Endothelial cell of umbilical vein (primary cell): ENCODE data around the gene PTPN3. TPM values are rescaled to one million over a fixed set of nuclear protein-coding genes. Genes with fewer than 3 reads are reported as not detected.

ENCODE experiments used
- BruUV-seq: library from RNA; stranded (reverse); fragments of 400-500 nt; replicated peaks from 2 replicates; lab custom pipeline; 2021; lab: Mats Ljungman, UMichigan
- CTCF ChIA-PET: fragments of 300-600, 350-600 bp; sonication (Branson Sonifier 250); formaldehyde crosslinking; loops from one replicate; lab custom pipeline; 2021; ENCODE audit warnings: antibody characterized with exemption, inconsistent platforms; lab: Charles Lee
- POLR2A ChIA-PET: fragments of 300-600, 350-600 bp; sonication (Branson Sonifier 250); formaldehyde crosslinking; loops from one replicate; lab custom pipeline; 2021; ENCODE audit warnings: antibody characterized with exemption, inconsistent platforms; lab: Charles Lee
- DNase-seq: peaks from one replicate; pipeline ENCODE4 v3.0.0-alpha.2; 2011; ENCODE audit warnings: low read depth, low spot score
- FAIRE-seq: peaks from 2 replicates; lab custom pipeline; 2011; peaks lifted over from hg19 to GRCh38; lab: Jason Lieb, UNC
- H2AFZ ChIP-seq: 2 replicates; pipeline ENCODE4 v1.6.0; 2012; ENCODE audit warnings: low read depth, low read length, control low read depth, inconsistent platforms
- H3K27ac ChIP-seq: 2 replicates; pipeline ENCODE4 v1.5.1; 2011; ENCODE audit warnings: low read depth, mild to moderate bottlenecking, control low read depth, low read length, moderate library complexity; ENCODE audit not compliant: insufficient read depth
- H3K27me3 ChIP-seq, 2 experiments: 2 replicates each; pipeline versions ENCODE4 v1.6.0 to v1.6.1; 2011; ENCODE audit warnings: low read length in 2 of 2, mixed read lengths in 1 of 2; ENCODE audit not compliant: control insufficient read depth in 2 of 2, insufficient read depth in 2 of 2
- H3K36me3 ChIP-seq, 2 experiments: 2 replicates in 1 of 2; 3 replicates in 1 of 2; pipeline ENCODE4 v1.5.1; 2011; ENCODE audit warnings: low read length in 2 of 2, mild to moderate bottlenecking in 1 of 2, moderate library complexity in 1 of 2; ENCODE audit not compliant: control insufficient read depth in 2 of 2, insufficient read depth in 2 of 2; ENCODE audit errors: extremely low read depth in 1 of 2
- H3K4me1 ChIP-seq: 3 replicates; pipeline ENCODE4 v1.5.1; 2011; ENCODE audit warnings: mild to moderate bottlenecking, low read length; ENCODE audit not compliant: control insufficient read depth, insufficient read depth; ENCODE audit errors: extremely low read depth
- H3K4me2 ChIP-seq: 2 replicates; pipeline ENCODE4 v1.6.1; 2011; ENCODE audit warnings: low read length, control low read depth, mixed read lengths; ENCODE audit not compliant: insufficient read depth
- H3K4me3 ChIP-seq, 3 experiments: fragments of 200-600 bp in 1 of 3; sonication (generic), shearing (Covaris generic) in 1 of 3; replicated peaks in 1 of 3; 2 replicates each; pipeline ENCODE4 v1.5.1; 2011 to 2016; ENCODE audit warnings: control low read depth in 3 of 3, low read length in 3 of 3, mild to moderate bottlenecking in 2 of 3, inconsistent platforms in 1 of 3, low read depth in 1 of 3, moderate library complexity in 1 of 3; ENCODE audit not compliant: insufficient read depth in 1 of 3
- H3K79me2 ChIP-seq: 2 replicates; pipeline ENCODE4 v1.6.0; 2012; ENCODE audit warnings: low read length, inconsistent platforms; ENCODE audit not compliant: control insufficient read depth, insufficient read depth
- H3K9ac ChIP-seq: replicated peaks from 2 replicates; pipeline ENCODE3; 2011; ENCODE audit warnings: low read length, control low read depth; ENCODE audit not compliant: insufficient read depth; ENCODE audit errors: extremely low read depth
- H3K9me1 ChIP-seq: replicated peaks from 3 replicates; pipeline ENCODE4 v1.6.0; 2011; ENCODE audit warnings: mild to moderate bottlenecking, low read length; ENCODE audit not compliant: control insufficient read depth, insufficient read depth; ENCODE audit errors: extremely low read depth
- H3K9me3 ChIP-seq: replicated peaks from 2 replicates; pipeline ENCODE4 v1.5.1; 2012; ENCODE audit warnings: low read length, inconsistent platforms; ENCODE audit not compliant: control insufficient read depth, insufficient read depth
- H4K20me1 ChIP-seq: replicated peaks from 2 replicates; pipeline ENCODE3; 2011; ENCODE audit warnings: mild to moderate bottlenecking, low read length; ENCODE audit not compliant: control insufficient read depth, insufficient read depth; ENCODE audit errors: extremely low read depth
- EZH2 ChIP-seq: IDR thresholded peaks from 2 replicates; pipeline ENCODE4 v1.6.1; 2012; ENCODE audit warnings: borderline replicate concordance, low read depth, mild to moderate bottlenecking, moderate library complexity, low read length, inconsistent platforms; ENCODE audit not compliant: severe bottlenecking
- FOS ChIP-seq: IDR thresholded peaks from 2 replicates; pipeline ENCODE4 v1.6.1; 2011; ENCODE audit warnings: mild to moderate bottlenecking, low read length, moderate library complexity, borderline replicate concordance; ENCODE audit not compliant: insufficient read depth
- GATA2 ChIP-seq: IDR thresholded peaks from 2 replicates; pipeline ENCODE4 v1.7.0; 2011; ENCODE audit warnings: low read depth, mild to moderate bottlenecking, moderate library complexity, mixed read lengths, low read length; ENCODE audit not compliant: insufficient read length, insufficient read depth
- JUN ChIP-seq: IDR thresholded peaks from 2 replicates; pipeline ENCODE4 v1.6.1; 2011; ENCODE audit warnings: borderline replicate concordance, low read depth; ENCODE audit not compliant: insufficient read length, insufficient read depth
- MAX ChIP-seq: IDR thresholded peaks from 2 replicates; pipeline ENCODE4 v1.6.1; 2011; ENCODE audit not compliant: insufficient read depth, insufficient read length
- MYC ChIP-seq: IDR thresholded peaks from one replicate; pipeline ENCODE4 v1.6.1; 2011; ENCODE audit warnings: mild to moderate bottlenecking, low read depth, low read length
- POLR2A ChIP-seq: IDR thresholded peaks from 2 replicates; pipeline ENCODE4 v1.6.1; 2012; ENCODE audit warnings: low read depth, mild to moderate bottlenecking, control low read depth, low read length
- POLR2AphosphoS5 ChIP-seq: IDR thresholded peaks from 2 replicates; pipeline ENCODE4 v1.6.1; 2012; ENCODE audit warnings: low read depth, mild to moderate bottlenecking, control low read depth, low read length, moderate library complexity; ENCODE audit not compliant: insufficient read depth
- dilution Hi-C: fragments of 300-500 bp; cut with MboI; formaldehyde crosslinking; loops from one replicate; pipeline ENCODE4 v1.15.0; 2019; ENCODE audit warnings: low sequenced_read_pairs; ENCODE audit not compliant: extremely low pct_ligation_motif_present
- intact Hi-C: fragments of 100-400 bp; cut with micrococcal nuclease; formaldehyde crosslinking; loops from one replicate; pipeline ENCODE4 v1.10.0; 2022
- polyA plus RNA-seq, 4 experiments: library from polyadenylated mRNA; depleted of rRNA in 3 of 4; stranded (reverse) in 3 of 4; unstranded in 1 of 4; fragments of >200 nt; gene quantifications; 2 replicates each; pipeline versions ENCODE4 v1.2.1 to v1.2.3, GENCODE V29; 2011 to 2012; ENCODE audit warnings: missing spikeins in 1 of 4
- total RNA-seq: library from RNA; stranded (reverse); gene quantifications from 2 replicates; pipeline ENCODE4 v1.2.3, GENCODE V29; 2021
- TF ChIP-seq, protein P1 (sequence below), 2 donors: IDR thresholded peaks; 1 replicate in 1 of 2; 2 replicates in 1 of 2; pipeline ENCODE4 v1.5.1; 2011; ENCODE audit warnings: low read length in 2 of 2, mild to moderate bottlenecking in 2 of 2, moderate library complexity in 2 of 2, control low read depth in 1 of 2, inconsistent platforms in 1 of 2, low read depth in 1 of 2; ENCODE audit not compliant: insufficient read depth in 1 of 2; ENCODE audit errors: extremely low read depth in 1 of 2

Gene PTPN3
- total and polyA plus RNA-seq, 2 donors (not counting 3 experiments of a cell fraction or from before 2014, with no cell fraction given), result 0.01 TPM; not detected in 1

GRCh38 chr9:109496841-109497225 lies 1.3 kb downstream of the PTPN3 start:
- Histone ChIP-seq H3K9ac (no peak overlapping the region), H3K4me3 (no peak overlapping the region), H3K27ac (no peak overlapping the region), H4K20me1 (no peaks in the 10 kb centered on the region), H3K9me3 (no peaks in the 10 kb centered on the region), H3K4me2 (no peak overlapping the region), H3K4me1 (no peaks in the 10 kb centered on the region), H2AFZ (no peak overlapping the region), H3K79me2 (no peaks in the 10 kb centered on the region), H3K9me1 (no peaks in the 10 kb centered on the region), H3K27me3 (peaks cover 54 to 69% of the 10 kb centered on the region in 2 experiments), H3K36me3 (no peaks in the 10 kb centered on the region)
- DNase-seq (no peak), FAIRE-seq (no peak)
- TF ChIP-seq, protein P1, sequence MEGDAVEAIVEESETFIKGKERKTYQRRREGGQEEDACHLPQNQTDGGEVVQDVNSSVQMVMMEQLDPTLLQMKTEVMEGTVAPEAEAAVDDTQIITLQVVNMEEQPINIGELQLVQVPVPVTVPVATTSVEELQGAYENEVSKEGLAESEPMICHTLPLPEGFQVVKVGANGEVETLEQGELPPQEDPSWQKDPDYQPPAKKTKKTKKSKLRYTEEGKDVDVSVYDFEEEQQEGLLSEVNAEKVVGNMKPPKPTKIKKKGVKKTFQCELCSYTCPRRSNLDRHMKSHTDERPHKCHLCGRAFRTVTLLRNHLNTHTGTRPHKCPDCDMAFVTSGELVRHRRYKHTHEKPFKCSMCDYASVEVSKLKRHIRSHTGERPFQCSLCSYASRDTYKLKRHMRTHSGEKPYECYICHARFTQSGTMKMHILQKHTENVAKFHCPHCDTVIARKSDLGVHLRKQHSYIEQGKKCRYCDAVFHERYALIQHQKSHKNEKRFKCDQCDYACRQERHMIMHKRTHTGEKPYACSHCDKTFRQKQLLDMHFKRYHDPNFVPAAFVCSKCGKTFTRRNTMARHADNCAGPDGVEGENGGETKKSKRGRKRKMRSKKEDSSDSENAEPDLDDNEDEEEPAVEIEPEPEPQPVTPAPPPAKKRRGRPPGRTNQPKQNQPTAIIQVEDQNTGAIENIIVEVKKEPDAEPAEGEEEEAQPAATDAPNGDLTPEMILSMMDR (IDR thresholded peaks at IDR 0.05; ENCODE audit: extremely low read depth in 1 of 2, insufficient read depth in 1 of 2, low read depth in 1 of 2, low read length in 2 of 2), result no peak
- no TSS peak for BruUV-seq
- dilution Hi-C loops (no loop called here), intact Hi-C loops (no loop called here)
- CTCF ChIA-PET, result interaction anchor here (0.7 to 2.9 kb wide), 3 partner anchors 10 to 56 kb away, joined by 3 to 11 read pairs (median 7); no protein-coding TSS in a partner anchor
- POLR2A ChIA-PET, result no interaction called here

GRCh38 chr9:109496218-109496617 lies 1.9 kb downstream of the PTPN3 start:
- dilution Hi-C loops, result no loop called here
- BruUV-seq, result no TSS peak

More at GRCh38 chr9:109496218-109496617, 1.9 kb downstream of the PTPN3 start:
- Histone ChIP-seq H3K9ac (no peak overlapping the region), H4K20me1 (no peaks in the 10 kb centered on the region), H2AFZ (no peak overlapping the region), H3K27ac (no peak overlapping the region), H3K4me2 (no peak overlapping the region), H3K9me3 (no peaks in the 10 kb centered on the region), H3K79me2 (no peaks in the 10 kb centered on the region), H3K9me1 (no peaks in the 10 kb centered on the region), H3K4me1 (no peaks in the 10 kb centered on the region), H3K27me3 (peaks cover 49 to 64% of the 10 kb centered on the region in 2 experiments), H3K36me3 (no peaks in the 10 kb centered on the region), H3K4me3 (no peak overlapping the region)
- DNase-seq (no peak), FAIRE-seq (no peak)
- TF ChIP-seq POLR2AphosphoS5 (no peak), EZH2 (no peak), FOS (no peak), MAX (no peak), GATA2 (no peak), JUN (no peak), MYC (no peak), POLR2A (no peak)
- TF ChIP-seq, protein P1 (IDR thresholded peaks at IDR 0.05; ENCODE audit: extremely low read depth in 1 of 2, insufficient read depth in 1 of 2, low read depth in 1 of 2, low read length in 2 of 2), result no peak
- ChIA-PET POLR2A (no interaction called here), CTCF (interaction anchor here (0.7 to 2.9 kb wide), 3 partner anchors 11 to 55 kb away, joined by 3 to 11 read pairs (median 7); no protein-coding TSS in a partner anchor)
- intact Hi-C loops, result no loop called here
